MCF 10A (cell line): ENCODE results near the gene RIC8A. TPM values are rescaled to one million over a fixed set of nuclear protein-coding genes. Genes with fewer than 3 reads are reported as not detected.

ENCODE experiments used
- BruUV-seq: library from RNA; stranded (reverse); fragments of 400-500 nt; replicated peaks from 2 replicates; lab custom pipeline; 2021; lab: Mats Ljungman, UMichigan
- CTCF ChIA-PET: fragments of 300-600 bp; sonication (Branson Sonifier 250); formaldehyde crosslinking; extraction: SDS; loops from one replicate; lab custom pipeline; 2021; ENCODE audit warnings: antibody characterized with exemption, inconsistent platforms; lab: Yijun Ruan, JAX
- POLR2A ChIA-PET: fragments of 300-600, 350-650 bp; sonication (Branson Sonifier 250); formaldehyde crosslinking; extraction: SDS; loops from one replicate; lab custom pipeline; 2020; ENCODE audit warnings: antibody characterized with exemption, inconsistent platforms; lab: Yijun Ruan, JAX
- DNase-seq: peaks from one replicate; pipeline ENCODE4 v3.0.0-alpha.2; 2018; ENCODE audit not compliant: unreplicated experiment
- H3K27ac Mint-ChIP-seq: one replicate; pipeline ENCODE4 v1.8.0; 2022; ENCODE audit warnings: mild to moderate bottlenecking, low read depth, mixed read lengths; ENCODE audit not compliant: unreplicated experiment
- H3K27me3 Mint-ChIP-seq: one replicate; pipeline ENCODE4 v1.8.0; 2022; ENCODE audit warnings: mixed read lengths; ENCODE audit not compliant: insufficient read depth, unreplicated experiment
- H3K36me3 Mint-ChIP-seq: one replicate; pipeline ENCODE4 v1.8.0; 2022; ENCODE audit warnings: mild to moderate bottlenecking, moderate library complexity, mixed read lengths; ENCODE audit not compliant: insufficient read depth, unreplicated experiment
- H3K4me1 Mint-ChIP-seq: one replicate; pipeline ENCODE4 v1.8.0; 2022; ENCODE audit warnings: mixed read lengths; ENCODE audit not compliant: insufficient read depth, unreplicated experiment
- H3K4me3 Mint-ChIP-seq: one replicate; pipeline ENCODE4 v1.8.0; 2022; ENCODE audit warnings: mild to moderate bottlenecking, moderate library complexity, mixed read lengths; ENCODE audit not compliant: unreplicated experiment
- H3K9me3 Mint-ChIP-seq: one replicate; pipeline ENCODE4 v1.8.0; 2022; ENCODE audit warnings: mixed read lengths; ENCODE audit not compliant: unreplicated experiment
- CTCF ChIP-seq: fragments of 200-600 bp; IDR thresholded peaks from one replicate; pipeline ENCODE4 v1.8.0; 2022; ENCODE audit warnings: antibody characterized with exemption, mild to moderate bottlenecking; ENCODE audit not compliant: unreplicated experiment
- intact Hi-C: fragments of 100-400 bp; cut with micrococcal nuclease; formaldehyde crosslinking; loops from 2 replicates; pipeline ENCODE4 v1.14.1; 2022
- total RNA-seq: library from RNA; stranded (reverse); gene quantifications from 2 replicates; pipeline ENCODE4 v1.2.3, GENCODE V29; 2022

The RIC8A gene
- total RNA-seq, 1 experiment from 2014 or later = 93.3 TPM

GRCh38 chr11:221539-221938 is 14.0 kb downstream of the RIC8A start:
- intact Hi-C loops = no loop called here
- Mint-ChIP-seq H3K36me3 (peaks cover 29% of the 10 kb centered on the region), H3K27ac (no peak overlapping the region), H3K4me1 (peaks cover 19% of the 10 kb centered on the region), H3K27me3 (no peaks in the 10 kb centered on the region), H3K9me3 (no peaks in the 10 kb centered on the region), H3K4me3 (no peak overlapping the region)
- TF ChIP-seq CTCF = no peak
- POLR2A ChIA-PET = interaction anchor here (0.9 to 1.0 kb wide), 2 partner anchors 13 to 14 kb away, joined by 3 read pairs; partner anchors contain the start of genes BET1L and RIC8A
- no TSS peak for BruUV-seq
- CTCF ChIA-PET = no interaction called here
- DNase-seq = no peak

GRCh38 chr11:221998-222789 is 14.7 kb downstream of the RIC8A start:
- CTCF ChIA-PET = no interaction called here

GRCh38 chr11:223026-223789 is 15.7 kb downstream of the RIC8A start:
- peak overlapping the region; percentile 38 for H3K27ac Mint-ChIP-seq
- intact Hi-C loops = no loop called here
- no peak overlapping the region for H3K4me3 Mint-ChIP-seq
- no peaks in the 10 kb centered on the region for H3K9me3 Mint-ChIP-seq
- ChIA-PET CTCF (interaction anchor here (0.6 kb wide), 1 partner anchor 225 kb away, joined by 3 read pairs; no protein-coding TSS in a partner anchor), POLR2A (interaction anchor here (1.4 to 2.3 kb wide), 2 partner anchors 11 to 15 kb away, joined by 4 to 12 read pairs; partner anchors contain the start of genes BET1L and RIC8A)
- TF ChIP-seq CTCF = no peak
- no peak for DNase-seq
- peaks cover 23% of the 10 kb centered on the region for H3K36me3 Mint-ChIP-seq
- no peaks in the 10 kb centered on the region for H3K27me3 Mint-ChIP-seq
- BruUV-seq = no TSS peak
- H3K4me1 Mint-ChIP-seq = peaks cover 9% of the 10 kb centered on the region

More at GRCh38 chr11:221998-222789, 14.7 kb downstream of the RIC8A start:
- no TSS peak for BruUV-seq
- no peak for TF ChIP-seq CTCF
- Mint-ChIP-seq H3K4me3 (no peak overlapping the region), H3K27ac (peak overlapping the region; percentile 17), H3K4me1 (peaks cover 19% of the 10 kb centered on the region), H3K9me3 (no peaks in the 10 kb centered on the region), H3K36me3 (peaks cover 29% of the 10 kb centered on the region), H3K27me3 (no peaks in the 10 kb centered on the region)
- DNase-seq = no peak
- intact Hi-C loops = no loop called here
- POLR2A ChIA-PET = interaction anchor here (1.0 to 1.4 kb wide), 2 partner anchors 10 to 15 kb away, joined by 3 to 4 read pairs; partner anchors contain the start of genes BET1L and RIC8A

- Mint-ChIP-seq H3K4me1 (peaks cover 9% of the 10 kb centered on the region), H3K36me3 (peaks cover 30% of the 10 kb centered on the region), H3K27me3 (no peaks in the 10 kb centered on the region), H3K27ac (peak overlapping the region; percentile 38), H3K4me3 (no peak overlapping the region), H3K9me3 (no peaks in the 10 kb centered on the region)
- no TSS peak for BruUV-seq
- no peak for DNase-seq
- intact Hi-C loops = no loop called here
- no peak for TF ChIP-seq CTCF
- POLR2A ChIA-PET = interaction anchor here (2.3 kb wide), 1 partner anchor 16 kb away, joined by 12 read pairs; the partner anchor contains the start of genes BET1L and RIC8A
- CTCF ChIA-PET = no interaction called here
Observed at GRCh38 chr11:223884-224283, 16.4 kb downstream of the RIC8A start.
